Bronchial smooth muscle cell (primary cell): ENCODE results near the gene GSS. TPM values are rescaled to one million over a fixed set of nuclear protein-coding genes. Genes with fewer than 3 reads are reported as not detected.

ENCODE experiments used
- total RNA-seq: library from RNA; depleted of rRNA; stranded (reverse); fragments of >200 nt; gene quantifications from 2 replicates; pipeline ENCODE4 v1.2.1, GENCODE V29; 2014

GSS gene
- 50.8 and 63.2 TPM in 2 replicates for total RNA-seq

GRCh38 chr20:34955231-34956040, at the start of gene GSS, which contains the start of gene MYH7B:
Gene GSS, minus strand, starts transcription at chr20:34955806. Its CDS starts 3,954 bp downstream, at chr20:34951852.
Gene MYH7B, plus strand, starts transcription at chr20:34955868. Its CDS starts 22,138 bp downstream, at chr20:34978006.

Other genes starting within 250 kb of the GSS start
- gene NCOA6, start 130.2 kb downstream of the GSS start, total RNA-seq: 3.8 and 5.8 TPM in 2 replicates
- gene GGT7, start 83.0 kb downstream of the GSS start, total RNA-seq: 10.7 and 12.9 TPM in 2 replicates
- gene ACSS2, start 79.2 kb downstream of the GSS start, total RNA-seq: 31.8 and 44.6 TPM in 2 replicates
- gene MYH7B, start 62 bp upstream of the GSS start, total RNA-seq: 0.16 and 0.26 TPM in 2 replicates
- gene TRPC4AP, start 137.0 kb upstream of the GSS start, total RNA-seq: 47.3 and 56.0 TPM in 2 replicates
- 79.8 and 155 TPM in 2 replicates for gene EDEM2, start 191.5 kb upstream of the GSS start, total RNA-seq
- 125 and 171 TPM in 2 replicates for gene PROCR, start 216.3 kb upstream of the GSS start, total RNA-seq